Nephron progenitor cell (in vitro differentiated cells): Measurements from ENCODE around the gene PIK3R6.
A peak's percentile ranks its signal among the peaks of the same experiment; 100 is the strongest.

Experiments used
- DNase-seq: peaks from one replicate; pipeline ENCODE4 v3.0.0; 2021
- H3K27ac Mint-ChIP-seq: 2 replicates; pipeline ENCODE4 v1.8.0; 2021; ENCODE audit warnings: mild to moderate bottlenecking, moderate library complexity, mixed read lengths
- H3K27me3 Mint-ChIP-seq: 2 replicates; pipeline ENCODE4 v1.8.0; 2021; ENCODE audit warnings: mild to moderate bottlenecking, low read depth, mixed read lengths; ENCODE audit not compliant: poor library complexity
- H3K36me3 Mint-ChIP-seq: 2 replicates; pipeline ENCODE4 v1.8.0; 2021; ENCODE audit warnings: low read depth, mixed read lengths
- H3K4me1 Mint-ChIP-seq: 2 replicates; pipeline ENCODE4 v1.8.0; 2021; ENCODE audit warnings: mixed read lengths
- H3K4me3 Mint-ChIP-seq: 2 replicates; pipeline ENCODE4 v1.8.0; 2021; ENCODE audit warnings: mild to moderate bottlenecking, moderate library complexity, mixed read lengths
- H3K9me3 Mint-ChIP-seq: 2 replicates; pipeline ENCODE4 v1.8.0; 2021; ENCODE audit warnings: mild to moderate bottlenecking, moderate library complexity, mixed read lengths
- TF ChIP-seq, protein P1 (sequence below): fragments of 200-600 bp; sonication (generic); IDR thresholded peaks from 2 replicates; pipeline ENCODE4 v1.5.0; 2021; ENCODE audit warnings: antibody characterized with exemption

Gene PIK3R6

DNA sequence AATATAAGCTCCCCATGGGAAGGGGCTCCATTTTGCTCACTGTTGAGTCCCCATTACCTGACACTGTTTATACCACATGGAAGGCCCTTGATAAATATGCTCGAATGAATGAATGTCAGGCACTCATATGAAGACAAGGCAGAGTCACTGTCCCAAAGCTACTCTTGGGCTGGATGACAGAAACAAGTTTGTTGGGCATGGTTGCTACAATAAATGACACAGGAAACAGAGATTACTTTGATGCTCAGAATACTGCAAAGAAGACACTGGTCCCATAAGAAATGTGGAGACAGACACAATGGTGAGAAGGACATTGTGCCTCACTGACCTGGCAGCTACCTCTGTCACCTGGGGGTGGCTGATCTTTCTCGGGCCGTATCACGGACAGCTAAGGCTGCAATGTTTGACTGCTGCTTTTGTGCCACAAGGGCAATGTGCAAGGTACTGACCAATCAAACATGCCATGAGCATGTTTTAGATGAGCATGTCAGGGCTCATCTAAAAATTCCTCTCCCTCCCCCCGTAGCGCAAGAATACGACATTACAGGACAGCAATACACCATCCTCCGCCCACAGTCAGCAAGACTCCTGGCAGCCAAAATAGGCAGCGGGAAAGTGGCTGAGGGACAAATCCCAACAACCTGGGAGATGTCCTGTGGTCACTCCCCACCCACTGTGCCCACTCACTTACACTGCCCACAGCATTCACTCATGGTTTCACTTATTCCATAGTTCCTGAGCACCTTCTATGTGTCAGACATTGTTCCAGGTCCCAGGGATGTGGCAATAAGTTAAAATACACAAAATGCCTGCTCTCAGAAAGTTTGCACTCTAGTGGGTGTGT, 5.0 kb downstream of the PIK3R6 start:
- Mint-ChIP-seq H3K9me3 (no peaks in the 10 kb centered on the region), H3K4me1 (peaks cover 25% of the 10 kb centered on the region), H3K36me3 (no peaks in the 10 kb centered on the region), H3K27ac (no peak overlapping the region), H3K27me3 (peaks cover 5% of the 10 kb centered on the region), H3K4me3 (no peak overlapping the region)
- TF ChIP-seq, protein P1, sequence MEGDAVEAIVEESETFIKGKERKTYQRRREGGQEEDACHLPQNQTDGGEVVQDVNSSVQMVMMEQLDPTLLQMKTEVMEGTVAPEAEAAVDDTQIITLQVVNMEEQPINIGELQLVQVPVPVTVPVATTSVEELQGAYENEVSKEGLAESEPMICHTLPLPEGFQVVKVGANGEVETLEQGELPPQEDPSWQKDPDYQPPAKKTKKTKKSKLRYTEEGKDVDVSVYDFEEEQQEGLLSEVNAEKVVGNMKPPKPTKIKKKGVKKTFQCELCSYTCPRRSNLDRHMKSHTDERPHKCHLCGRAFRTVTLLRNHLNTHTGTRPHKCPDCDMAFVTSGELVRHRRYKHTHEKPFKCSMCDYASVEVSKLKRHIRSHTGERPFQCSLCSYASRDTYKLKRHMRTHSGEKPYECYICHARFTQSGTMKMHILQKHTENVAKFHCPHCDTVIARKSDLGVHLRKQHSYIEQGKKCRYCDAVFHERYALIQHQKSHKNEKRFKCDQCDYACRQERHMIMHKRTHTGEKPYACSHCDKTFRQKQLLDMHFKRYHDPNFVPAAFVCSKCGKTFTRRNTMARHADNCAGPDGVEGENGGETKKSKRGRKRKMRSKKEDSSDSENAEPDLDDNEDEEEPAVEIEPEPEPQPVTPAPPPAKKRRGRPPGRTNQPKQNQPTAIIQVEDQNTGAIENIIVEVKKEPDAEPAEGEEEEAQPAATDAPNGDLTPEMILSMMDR, result no peak
- DNase-seq, result no peak

DNA sequence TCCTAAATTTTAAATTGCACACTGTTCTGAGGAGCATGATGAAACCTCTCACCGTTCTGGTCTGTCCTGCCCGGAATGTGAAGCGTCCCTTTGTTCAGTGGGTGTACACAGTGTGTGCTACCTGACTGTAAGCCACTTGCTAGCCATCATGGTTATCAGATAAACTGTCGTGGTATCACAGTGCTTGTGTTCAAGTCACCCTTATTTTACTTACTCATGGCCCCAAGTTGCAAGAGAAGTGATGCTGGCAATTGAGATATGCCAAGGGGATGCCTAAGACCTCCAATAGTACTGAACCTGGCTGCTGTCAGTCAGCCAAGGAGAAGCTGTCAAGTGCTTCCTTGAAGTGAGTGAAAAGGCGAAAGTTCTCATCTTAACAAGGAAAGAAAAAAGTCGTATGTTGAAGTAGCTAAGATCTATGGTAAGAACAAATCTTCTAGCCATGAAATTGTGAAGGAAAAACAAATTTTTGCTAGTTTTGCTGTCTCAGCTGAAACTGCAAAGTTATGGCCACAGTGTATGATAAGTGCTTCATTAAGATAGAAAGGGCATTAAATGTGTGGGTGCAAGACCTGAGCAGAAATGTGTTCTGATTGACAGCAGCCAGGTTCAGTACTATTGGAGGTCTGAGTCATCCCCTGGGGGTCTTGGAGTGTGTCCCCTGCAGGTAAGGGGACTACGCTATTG, 5.8 kb downstream of the PIK3R6 start:
- Mint-ChIP-seq H3K36me3 (no peaks in the 10 kb centered on the region), H3K9me3 (no peaks in the 10 kb centered on the region), H3K27ac (peak overlapping the region; percentile 14), H3K4me1 (peaks cover 30% of the 10 kb centered on the region), H3K27me3 (peaks cover 4% of the 10 kb centered on the region), H3K4me3 (no peak overlapping the region)
- no peak for DNase-seq
- TF ChIP-seq, protein P1, result no peak

DNA sequence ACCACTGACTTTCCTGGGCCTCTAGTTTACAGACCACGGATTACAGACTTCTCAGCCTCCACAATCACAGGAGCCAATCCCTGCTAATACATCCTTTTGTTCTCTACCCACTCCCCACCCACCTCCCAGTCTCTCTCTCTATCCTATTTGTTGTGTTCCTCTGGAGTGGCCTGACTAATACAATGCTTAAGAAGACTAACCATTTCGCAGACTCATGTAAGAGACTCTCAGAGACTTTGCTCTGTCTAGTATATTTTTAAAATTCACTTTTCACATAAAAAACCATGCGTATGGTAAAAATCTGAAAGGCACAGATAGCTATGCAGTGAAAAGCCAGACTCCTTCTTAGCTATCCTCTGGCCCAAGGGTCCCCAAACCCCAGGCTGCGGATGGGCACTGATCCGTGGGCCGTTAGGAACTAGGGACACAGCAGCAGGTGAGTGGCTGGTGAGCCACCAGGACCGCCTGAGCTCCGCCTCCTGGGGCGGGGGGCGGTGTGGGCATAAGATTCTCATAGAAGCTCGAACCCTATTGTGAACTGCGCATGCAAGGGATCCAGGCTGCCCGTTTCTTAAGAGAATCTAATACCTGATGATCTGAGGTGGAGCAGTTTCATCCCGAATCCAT, 7.6 kb downstream of the PIK3R6 start:
- H3K27ac Mint-ChIP-seq, result no peak overlapping the region
- no peaks in the 10 kb centered on the region for H3K9me3 Mint-ChIP-seq
- H3K27me3 Mint-ChIP-seq, result peaks cover 3% of the 10 kb centered on the region
- TF ChIP-seq, protein P1, result no peak
- no peaks in the 10 kb centered on the region for H3K36me3 Mint-ChIP-seq
- DNase-seq, result no peak
- no peak overlapping the region for H3K4me3 Mint-ChIP-seq
- H3K4me1 Mint-ChIP-seq, result peaks cover 39% of the 10 kb centered on the region

DNA sequence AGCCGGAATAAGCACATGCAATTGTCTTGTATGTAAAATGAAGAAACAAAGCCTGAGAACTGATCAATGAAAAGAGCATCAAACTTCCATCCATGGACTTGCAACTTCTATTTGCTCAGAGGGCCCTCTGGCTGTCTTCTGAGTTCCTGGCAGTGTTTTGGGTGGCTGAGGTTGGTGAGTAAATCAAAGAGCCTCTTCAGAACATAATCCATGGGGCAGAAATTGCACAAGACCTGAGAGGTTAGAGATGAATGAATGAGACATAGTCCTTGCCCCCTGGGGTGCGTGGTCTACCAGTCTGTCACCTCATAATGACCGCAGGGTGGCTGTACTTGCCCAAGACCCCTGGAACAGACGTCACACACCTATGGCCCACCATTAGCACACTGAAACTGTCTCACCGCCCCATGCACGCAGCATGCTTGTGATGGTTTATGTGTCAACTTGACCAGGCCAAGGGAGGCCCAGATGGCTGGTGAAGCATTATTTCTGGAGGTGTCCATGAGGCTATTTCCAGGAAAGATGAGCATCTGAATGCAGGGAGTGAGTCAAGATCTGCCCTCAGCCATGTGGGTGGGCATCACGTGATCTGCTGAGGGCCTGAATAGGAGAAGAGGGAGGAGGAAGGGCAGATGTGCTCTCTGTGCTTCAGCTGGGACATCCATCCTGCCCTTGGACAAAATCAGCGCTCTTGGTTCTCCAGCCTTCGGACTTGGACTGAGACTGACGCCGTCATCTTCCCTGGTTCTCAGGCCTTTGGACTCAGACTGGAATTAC, 8.3 kb downstream of the PIK3R6 start:
- no peak for DNase-seq
- Mint-ChIP-seq H3K27me3 (peaks cover 3% of the 10 kb centered on the region), H3K9me3 (no peaks in the 10 kb centered on the region), H3K4me3 (no peak overlapping the region), H3K4me1 (peaks cover 39% of the 10 kb centered on the region), H3K27ac (no peak overlapping the region), H3K36me3 (no peaks in the 10 kb centered on the region)
- TF ChIP-seq, protein P1, result no peak

DNA sequence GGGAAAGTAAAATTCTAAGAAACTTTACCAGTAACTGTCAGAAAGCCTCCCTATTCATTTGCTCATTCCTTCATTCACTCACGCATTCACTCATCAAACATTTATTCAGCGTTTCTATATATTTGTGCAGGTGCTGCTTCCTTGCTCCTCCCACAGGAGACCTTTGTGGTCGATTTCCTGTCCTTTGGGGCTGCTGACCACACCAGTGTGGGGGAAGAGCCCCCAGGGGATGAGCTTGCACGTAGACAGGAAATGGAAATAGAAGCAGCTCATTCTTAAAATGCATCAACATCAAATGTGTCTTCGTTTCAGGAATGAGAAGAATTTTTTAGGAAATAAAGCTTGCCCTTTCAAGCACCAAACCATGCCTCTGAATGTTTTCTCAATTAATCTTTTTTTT, 9.6 kb downstream of the PIK3R6 start:
- no peak for DNase-seq
- H3K27ac Mint-ChIP-seq, result no peak overlapping the region
- TF ChIP-seq, protein P1, result no peak
- peaks cover 39% of the 10 kb centered on the region for H3K4me1 Mint-ChIP-seq
- H3K9me3 Mint-ChIP-seq, result no peaks in the 10 kb centered on the region
- H3K27me3 Mint-ChIP-seq, result peaks cover 3% of the 10 kb centered on the region
- H3K36me3 Mint-ChIP-seq, result no peaks in the 10 kb centered on the region
- H3K4me3 Mint-ChIP-seq, result no peak overlapping the region
